ENCODE data around the gene ENO2.

The ENO2 gene

DNA sequence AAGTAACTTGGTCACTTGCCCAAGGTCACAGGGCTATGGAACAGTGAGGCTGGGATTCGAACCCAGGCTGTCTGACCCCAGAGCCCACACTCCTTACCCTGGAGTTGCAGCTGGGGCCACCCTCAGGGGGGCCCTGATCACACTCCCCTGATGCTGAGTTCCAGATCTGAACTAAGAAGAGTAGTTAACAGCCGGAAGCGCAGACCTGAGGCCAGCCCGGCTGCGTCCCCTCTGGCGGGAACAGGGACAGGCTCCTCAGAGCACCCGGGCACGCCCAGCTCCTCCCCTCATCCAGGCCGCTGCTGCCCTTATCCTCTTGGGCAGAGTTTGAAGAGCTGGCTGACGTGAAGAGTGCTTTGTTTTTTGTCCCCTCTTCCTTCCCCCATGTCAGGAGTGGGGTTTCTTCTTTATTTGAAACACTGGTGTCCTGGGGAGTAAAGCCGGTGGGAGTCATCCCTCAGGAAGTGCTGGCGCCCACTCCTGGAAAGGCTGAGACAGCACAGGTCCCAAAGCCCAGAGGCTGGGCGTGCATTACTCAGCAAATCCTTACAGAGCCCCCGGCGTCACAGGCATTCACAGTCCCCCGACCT, 47.4 kb downstream of the ENO2 start:
- no peak overlapping the region for H2AFZ ChIP-seq (ENCODE audit: low read length)
- H3K36me3 ChIP-seq (ENCODE audit: insufficient read depth, low read length), result peaks cover 26% of the 10 kb centered on the region
- H3K4me1 ChIP-seq (ENCODE audit: insufficient read depth, low read length, severe bottlenecking), result peaks cover 52% of the 10 kb centered on the region

DNA sequence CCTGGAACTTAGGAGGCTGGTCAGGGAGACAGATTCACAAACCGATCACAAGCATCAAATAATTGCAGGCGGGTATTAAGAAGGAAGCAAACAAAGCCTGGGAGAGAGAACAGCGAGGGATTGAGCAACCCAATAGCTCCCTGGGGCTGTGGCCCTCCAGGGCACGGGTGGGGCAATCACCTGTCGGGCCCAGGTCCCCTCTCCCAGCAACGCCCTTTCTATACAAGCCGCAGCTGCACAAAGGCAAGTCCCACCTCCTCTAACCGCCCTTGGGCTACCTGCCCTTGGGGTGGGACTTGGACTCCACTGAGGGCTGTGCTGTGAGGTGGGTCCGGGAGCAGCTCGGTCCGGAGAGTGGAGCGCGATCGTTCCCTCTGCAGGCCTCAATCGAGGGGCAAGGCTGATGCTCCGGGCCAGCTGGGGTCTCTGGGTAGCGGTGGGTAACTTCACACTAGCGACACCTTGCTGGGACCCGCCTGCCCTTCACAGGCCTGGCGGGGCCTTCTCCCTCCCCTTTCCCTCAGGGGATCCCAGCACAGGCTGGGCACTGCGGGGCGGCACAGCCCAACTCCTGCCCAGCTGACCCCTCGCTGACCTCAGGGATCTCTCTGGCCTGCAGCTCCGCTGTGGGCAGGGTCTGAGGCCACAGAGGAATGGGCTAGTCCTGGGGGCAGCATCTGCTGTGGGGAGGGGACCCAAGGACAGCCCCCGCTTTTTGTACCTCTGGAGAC, 48.1 kb downstream of the ENO2 start:
- 0 out of 2 replicates have a peak, but pooled peaks cover 4% of the 10 kb centered on the region for H3F3A ChIP-seq (ENCODE audit: insufficient read depth, low read length)
- H3K4me2 ChIP-seq (ENCODE audit: low read length), result no peak overlapping the region
- H3K9me2 ChIP-seq (ENCODE audit: low read depth, low read length), result no peaks in the 10 kb centered on the region
- H3K27me3 ChIP-seq (ENCODE audit: insufficient read depth, low read length), result 0 out of 2 replicates have a peak, but pooled peaks cover 4% of the 10 kb centered on the region
- H2AFZ ChIP-seq (ENCODE audit: low read length), result no peak overlapping the region
- H3K27ac ChIP-seq (ENCODE audit: low read depth, low read length, poor library complexity, severe bottlenecking), result no peak overlapping the region
- peaks cover 33% of the 10 kb centered on the region for H3K36me3 ChIP-seq (ENCODE audit: insufficient read depth, low read length)
- H3K9ac ChIP-seq (ENCODE audit: low read length), result no peak overlapping the region
- H3K4me3 ChIP-seq (ENCODE audit: low read depth, low read length, poor library complexity, severe bottlenecking), result no peak overlapping the region
- no peaks in the 10 kb centered on the region for H3K9me3 ChIP-seq (ENCODE audit: low read length)
- TF ChIP-seq, protein P1, sequence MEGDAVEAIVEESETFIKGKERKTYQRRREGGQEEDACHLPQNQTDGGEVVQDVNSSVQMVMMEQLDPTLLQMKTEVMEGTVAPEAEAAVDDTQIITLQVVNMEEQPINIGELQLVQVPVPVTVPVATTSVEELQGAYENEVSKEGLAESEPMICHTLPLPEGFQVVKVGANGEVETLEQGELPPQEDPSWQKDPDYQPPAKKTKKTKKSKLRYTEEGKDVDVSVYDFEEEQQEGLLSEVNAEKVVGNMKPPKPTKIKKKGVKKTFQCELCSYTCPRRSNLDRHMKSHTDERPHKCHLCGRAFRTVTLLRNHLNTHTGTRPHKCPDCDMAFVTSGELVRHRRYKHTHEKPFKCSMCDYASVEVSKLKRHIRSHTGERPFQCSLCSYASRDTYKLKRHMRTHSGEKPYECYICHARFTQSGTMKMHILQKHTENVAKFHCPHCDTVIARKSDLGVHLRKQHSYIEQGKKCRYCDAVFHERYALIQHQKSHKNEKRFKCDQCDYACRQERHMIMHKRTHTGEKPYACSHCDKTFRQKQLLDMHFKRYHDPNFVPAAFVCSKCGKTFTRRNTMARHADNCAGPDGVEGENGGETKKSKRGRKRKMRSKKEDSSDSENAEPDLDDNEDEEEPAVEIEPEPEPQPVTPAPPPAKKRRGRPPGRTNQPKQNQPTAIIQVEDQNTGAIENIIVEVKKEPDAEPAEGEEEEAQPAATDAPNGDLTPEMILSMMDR (IDR thresholded peaks at IDR 0.05; ENCODE audit: low read length), result no peak
- no peak for TF ChIP-seq EZH2 (IDR thresholded peaks at IDR 0.05; ENCODE audit: borderline replicate concordance, low read length)
- peaks cover 52% of the 10 kb centered on the region for H3K4me1 ChIP-seq (ENCODE audit: insufficient read depth, low read length, severe bottlenecking)
- no peaks in the 10 kb centered on the region for H4K20me1 ChIP-seq (ENCODE audit: insufficient read depth, low read length)
- no peaks in the 10 kb centered on the region for H3K79me2 ChIP-seq (ENCODE audit: insufficient read depth, low read length)

More for the DNA sequence above, 47.4 kb downstream of the ENO2 start:
- H3K4me3 ChIP-seq (ENCODE audit: low read depth, low read length, poor library complexity, severe bottlenecking), result peak overlapping the region; percentile 5
- 0 out of 2 replicates have a peak, but pooled peaks cover 4% of the 10 kb centered on the region for H3K27me3 ChIP-seq (ENCODE audit: insufficient read depth, low read length)
- H4K20me1 ChIP-seq (ENCODE audit: insufficient read depth, low read length), result no peaks in the 10 kb centered on the region
- no peaks in the 10 kb centered on the region for H3K9me3 ChIP-seq (ENCODE audit: low read length)
- H3K4me2 ChIP-seq (ENCODE audit: low read length), result peak overlapping the region; percentile 31; the same call in 1 of the 2 replicates
- 0 out of 2 replicates have a peak, but pooled peaks cover 4% of the 10 kb centered on the region for H3F3A ChIP-seq (ENCODE audit: insufficient read depth, low read length)
- no peaks in the 10 kb centered on the region for H3K79me2 ChIP-seq (ENCODE audit: insufficient read depth, low read length)
- no peaks in the 10 kb centered on the region for H3K9me2 ChIP-seq (ENCODE audit: low read depth, low read length)
- H3K9ac ChIP-seq (ENCODE audit: low read length), result no peak overlapping the region
- no peak overlapping the region for H3K27ac ChIP-seq (ENCODE audit: low read depth, low read length, poor library complexity, severe bottlenecking)
- no peak for TF ChIP-seq EZH2 (IDR thresholded peaks at IDR 0.05; ENCODE audit: borderline replicate concordance, low read length)
- TF ChIP-seq, protein P1 (IDR thresholded peaks at IDR 0.05; ENCODE audit: low read length), result no peak; the same call in 1 of the 2 replicates

DNA sequence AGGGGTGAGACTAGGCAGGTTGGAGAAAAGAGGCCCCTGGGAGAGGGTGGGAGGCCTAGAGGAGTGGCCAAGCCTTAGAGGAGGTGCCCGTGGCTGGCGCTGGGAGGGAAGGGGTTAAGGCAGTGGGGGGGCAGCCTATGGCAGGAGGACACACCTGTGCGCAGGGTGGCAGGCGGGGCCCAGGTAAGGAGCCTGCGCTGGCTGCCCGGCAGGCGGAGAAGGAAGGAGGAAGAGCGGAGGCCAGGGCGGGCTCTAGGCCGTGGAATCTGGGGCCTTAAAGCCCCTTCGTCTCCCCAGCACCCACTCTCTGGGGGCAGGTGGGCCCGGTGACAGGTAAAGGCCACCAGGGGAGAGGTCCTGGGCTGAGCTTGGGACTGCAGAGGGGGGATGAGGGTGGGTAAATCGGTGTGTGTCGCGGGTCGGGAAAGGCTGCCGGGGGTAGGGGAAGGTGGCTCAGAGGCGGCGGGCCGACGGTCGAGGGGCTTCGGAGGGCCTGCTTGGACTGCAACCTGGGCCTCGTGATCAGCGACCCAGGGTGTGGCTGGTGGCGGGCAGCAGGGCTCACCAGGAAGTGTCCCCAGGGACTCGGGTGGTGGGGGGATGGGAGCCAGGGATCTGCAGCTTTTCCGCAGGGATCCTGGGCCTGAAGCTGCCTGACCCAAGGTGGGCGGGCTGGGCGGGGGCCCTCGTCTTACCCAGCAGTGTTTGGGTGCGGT, 48.8 kb downstream of the ENO2 start:
- H3K4me3 ChIP-seq (ENCODE audit: low read depth, low read length, poor library complexity, severe bottlenecking), result peak overlapping the region; percentile 30
- H3F3A ChIP-seq (ENCODE audit: insufficient read depth, low read length), result 0 out of 2 replicates have a peak, but pooled peaks cover 4% of the 10 kb centered on the region
- TF ChIP-seq, protein P1 (IDR thresholded peaks at IDR 0.05; ENCODE audit: low read length), result no peak
- TF ChIP-seq EZH2 (IDR thresholded peaks at IDR 0.05; ENCODE audit: borderline replicate concordance, low read length), result no peak
- H3K79me2 ChIP-seq (ENCODE audit: insufficient read depth, low read length), result no peaks in the 10 kb centered on the region
- peaks cover 51% of the 10 kb centered on the region for H3K4me1 ChIP-seq (ENCODE audit: insufficient read depth, low read length, severe bottlenecking)
- no peak overlapping the region for H2AFZ ChIP-seq (ENCODE audit: low read length)
- no peaks in the 10 kb centered on the region for H3K9me2 ChIP-seq (ENCODE audit: low read depth, low read length)
- H3K9me3 ChIP-seq (ENCODE audit: low read length), result no peaks in the 10 kb centered on the region
- peaks cover 40% of the 10 kb centered on the region for H3K36me3 ChIP-seq (ENCODE audit: insufficient read depth, low read length)
- no peak overlapping the region; the same call in 1 of the 2 replicates for H3K4me2 ChIP-seq (ENCODE audit: low read length)
- no peaks in the 10 kb centered on the region for H4K20me1 ChIP-seq (ENCODE audit: insufficient read depth, low read length)
- H3K27ac ChIP-seq (ENCODE audit: low read depth, low read length, poor library complexity, severe bottlenecking), result no peak overlapping the region
- no peak overlapping the region for H3K9ac ChIP-seq (ENCODE audit: low read length)
- H3K27me3 ChIP-seq (ENCODE audit: insufficient read depth, low read length), result 0 out of 2 replicates have a peak, but pooled peaks cover 4% of the 10 kb centered on the region
